ENCODE data around the gene ERLIN1.

The ERLIN1 gene

GRCh38 chr10:100185364-100186252 is at the start of gene ERLIN1:
Gene ERLIN1 (minus strand): TSS chr10:100186029. CDS start chr10:100185626, 403 bp downstream.
- no peak for TF ChIP-seq CTCF (IDR thresholded peaks at IDR 0.05; ENCODE audit: low read depth, low read length)
- peak within 1 kb of the TSS; percentile 98 to 99 for H3K4me3 ChIP-seq (replicated peaks in 1 of 2; ENCODE audit: low read depth in 2 of 2, low read length in 2 of 2)
- peak; percentile 88 to 95 for DNase-seq (ENCODE audit: low read depth in 2 of 2)

- H3K4me3 ChIP-seq (replicated peaks in 1 of 2; ENCODE audit: low read depth in 2 of 2, low read length in 2 of 2), result no peak overlapping the region
- DNase-seq (ENCODE audit: low read depth in 2 of 2), result no peak
- no peak for TF ChIP-seq CTCF (IDR thresholded peaks at IDR 0.05; ENCODE audit: low read depth, low read length)
Measured at GRCh38 chr10:100232101-100232500, 46.3 kb upstream of the ERLIN1 start.

GRCh38 chr10:100229819-100230422 is 44.1 kb upstream of the ERLIN1 start:
- TF ChIP-seq CTCF (IDR thresholded peaks at IDR 0.05; ENCODE audit: low read depth, low read length), result no peak
- peak overlapping the region; percentile 87 to 96 for H3K4me3 ChIP-seq (replicated peaks in 1 of 2; ENCODE audit: low read depth in 2 of 2, low read length in 2 of 2)
- DNase-seq (ENCODE audit: low read depth in 2 of 2), result peak in 1 of 2 donors; percentile 3

GRCh38 chr10:100223879-100224278 is 38.0 kb upstream of the ERLIN1 start:
- DNase-seq (ENCODE audit: low read depth in 2 of 2), result no peak
- no peak overlapping the region for H3K4me3 ChIP-seq (replicated peaks in 1 of 2; ENCODE audit: low read depth in 2 of 2, low read length in 2 of 2)
- no peak for TF ChIP-seq CTCF (IDR thresholded peaks at IDR 0.05; ENCODE audit: low read depth, low read length)

- TF ChIP-seq CTCF (IDR thresholded peaks at IDR 0.05; ENCODE audit: low read depth, low read length), result no peak
- H3K4me3 ChIP-seq (replicated peaks in 1 of 2; ENCODE audit: low read depth in 2 of 2, low read length in 2 of 2), result no peak overlapping the region
- DNase-seq (ENCODE audit: low read depth in 2 of 2), result no peak
Measured at GRCh38 chr10:100222529-100222928, 36.7 kb upstream of the ERLIN1 start.

GRCh38 chr10:100216006-100216405 is 30.2 kb upstream of the ERLIN1 start:
- TF ChIP-seq CTCF (IDR thresholded peaks at IDR 0.05; ENCODE audit: low read depth, low read length), result no peak
- no peak for DNase-seq (ENCODE audit: low read depth in 2 of 2)
- H3K4me3 ChIP-seq (replicated peaks in 1 of 2; ENCODE audit: low read depth in 2 of 2, low read length in 2 of 2), result no peak overlapping the region

Measured in cardiac fibroblast (primary cell).